AG04450 (cell line): Measurements from ENCODE around the gene MAP2K3. TPM values are rescaled to one million over a fixed set of nuclear protein-coding genes. Genes with fewer than 3 reads are reported as not detected.
A peak's percentile ranks its signal among the peaks of the same experiment; 100 is the strongest.

Experiments
- CTCF ChIA-PET: fragments of 300-600, 350-600 bp; formaldehyde crosslinking; extraction: SDS; loops from one replicate; lab custom pipeline; 2022; ENCODE audit warnings: antibody characterized with exemption, inconsistent platforms; lab: Charles Lee
- POLR2A ChIA-PET: fragments of 350-600 bp; formaldehyde crosslinking; extraction: SDS; loops from one replicate; lab custom pipeline; 2021; ENCODE audit warnings: antibody characterized with exemption, inconsistent platforms; lab: Yijun Ruan, JAX
- DNase-seq: peaks from one replicate; pipeline ENCODE4 v3.0.0-alpha.2; 2011; ENCODE audit warnings: low read depth, low spot score
- H3K27ac ChIP-seq: one replicate; pipeline ENCODE4 v1.5.1; 2012; ENCODE audit warnings: low read depth, low read length, control low read depth
- H3K27me3 ChIP-seq: one replicate; pipeline ENCODE4 v1.6.0; 2012; ENCODE audit warnings: low read length; ENCODE audit not compliant: control insufficient read depth, insufficient read depth
- H3K4me3 ChIP-seq: 2 replicates; pipeline ENCODE4 v1.5.1; 2011; ENCODE audit warnings: mild to moderate bottlenecking, low read depth, low read length, control low read depth
- H3K9me3 ChIP-seq: 2 replicates; pipeline ENCODE4 v1.5.1; 2012; ENCODE audit warnings: low read length; ENCODE audit not compliant: control insufficient read depth, insufficient read depth
- CTCF ChIP-seq: IDR thresholded peaks from 2 replicates; pipeline ENCODE4 v1.5.1; 2011; ENCODE audit warnings: low read depth, low read length, control low read depth, inconsistent platforms
- polyA plus RNA-seq: library from polyadenylated mRNA; depleted of rRNA; stranded (reverse); fragments of >200 nt; gene quantifications from 2 replicates; pipeline ENCODE4 v1.2.3, GENCODE V29; 2011

The MAP2K3 gene
- polyA plus RNA-seq, 1 experiment = 13.7 TPM

- POLR2A ChIA-PET = no interaction called here
- Histone ChIP-seq H3K4me3 (no peak overlapping the region), H3K27ac (no peak overlapping the region), H3K9me3 (no peaks in the 10 kb centered on the region; the same call in 1 of the 2 replicates), H3K27me3 (peaks cover 4% of the 10 kb centered on the region)
- CTCF ChIA-PET = no interaction called here
- TF ChIP-seq CTCF = no peak
- DNase-seq = no peak
Measured at GRCh38 chr17:21272881-21273792, 11.4 kb upstream of the MAP2K3 start.

GRCh38 chr17:21275047-21275578 lies 9.4 kb upstream of the MAP2K3 start:
- POLR2A ChIA-PET = interaction anchor here (0.6 to 2.6 kb wide), 5 partner anchors 11 to 232 kb away, joined by 3 to 14 read pairs (median 4); partner anchors contain the start of genes TMEM11 and USP22
- no peak for TF ChIP-seq CTCF
- no peak overlapping the region for H3K27ac ChIP-seq
- H3K4me3 ChIP-seq = peak overlapping the region; percentile 69
- no peaks in the 10 kb centered on the region; the same call in 1 of the 2 replicates for H3K9me3 ChIP-seq
- CTCF ChIA-PET = no interaction called here
- peaks cover 4% of the 10 kb centered on the region for H3K27me3 ChIP-seq
- DNase-seq = no peak

- H3K4me3 ChIP-seq = peak overlapping the region; percentile 69
- no peaks in the 10 kb centered on the region; the same call in 1 of the 2 replicates for H3K9me3 ChIP-seq
- DNase-seq = no peak
- H3K27me3 ChIP-seq = peaks cover 4% of the 10 kb centered on the region
- CTCF ChIA-PET = interaction anchor here (0.7 to 2.2 kb wide), 3 partner anchors 85 to 237 kb away, joined by 7 to 14 read pairs (median 9); no protein-coding TSS in a partner anchor
- TF ChIP-seq CTCF = no peak
- POLR2A ChIA-PET = interaction anchor here (0.6 to 2.6 kb wide), 5 partner anchors 10 to 232 kb away, joined by 3 to 14 read pairs (median 4); partner anchors contain the start of genes TMEM11 and USP22
- no peak overlapping the region for H3K27ac ChIP-seq
Measured at GRCh38 chr17:21275579-21276263, 8.8 kb upstream of the MAP2K3 start.

DNA sequence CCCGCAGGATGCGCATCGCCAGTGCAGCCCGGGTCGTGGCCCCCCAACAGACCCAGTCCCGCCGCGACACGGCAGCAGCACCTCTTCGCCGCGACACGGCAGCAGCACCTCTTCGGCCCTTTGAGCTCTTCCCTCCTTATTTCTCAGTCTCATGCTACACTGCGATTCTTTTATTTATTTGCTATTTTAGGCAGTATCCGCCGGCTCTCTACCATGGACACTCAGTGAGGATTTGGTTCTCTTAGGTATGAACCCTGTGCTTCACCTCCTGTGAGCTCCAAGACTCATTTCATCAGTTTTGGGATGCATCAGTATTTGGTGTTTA lies 8.3 kb upstream of the MAP2K3 start:
- ChIA-PET CTCF (interaction anchor here (0.6 to 2.2 kb wide), 6 partner anchors 11 to 236 kb away, joined by 3 to 14 read pairs (median 8); no protein-coding TSS in a partner anchor), POLR2A (interaction anchor here (1.0 to 2.6 kb wide), 3 partner anchors 10 to 233 kb away, joined by 4 to 14 read pairs (median 4); partner anchors contain the start of genes TMEM11 and USP22)
- Histone ChIP-seq H3K27ac (no peak overlapping the region), H3K4me3 (peak overlapping the region; percentile 69), H3K9me3 (no peaks in the 10 kb centered on the region; the same call in 1 of the 2 replicates), H3K27me3 (peaks cover 4% of the 10 kb centered on the region)
- DNase-seq = no peak
- TF ChIP-seq CTCF = no peak
